HepG2 (cell line): ENCODE measurements around the gene RFFL. TPM values are rescaled to one million over a fixed set of nuclear protein-coding genes. Genes with fewer than 3 reads are reported as not detected.

Experiments
- AKNA ChIP-seq: sonication (generic); formaldehyde crosslinking; IDR thresholded peaks from 2 replicates; pipeline ENCODE4 v1.4.0; 2020; ENCODE audit warnings: missing genetic modification reagents, borderline replicate concordance
- ELF1 ChIP-seq: sonication (generic); formaldehyde crosslinking; IDR thresholded peaks from 2 replicates; pipeline ENCODE4 v1.4.0; 2020; ENCODE audit warnings: missing genetic modification reagents
- ELK4 ChIP-seq: sonication (generic); formaldehyde crosslinking; IDR thresholded peaks from 2 replicates; pipeline ENCODE4 v1.9.0; 2021; ENCODE audit warnings: missing genetic modification reagents, borderline replicate concordance
- GZF1 ChIP-seq: sonication (generic); formaldehyde crosslinking; IDR thresholded peaks from 2 replicates; pipeline ENCODE4 v1.5.1; 2020; ENCODE audit warnings: mild to moderate bottlenecking, missing genetic modification reagents
- HOXA5 ChIP-seq: sonication (generic); formaldehyde crosslinking; IDR thresholded peaks from 2 replicates; pipeline ENCODE4 v1.4.0; 2020; ENCODE audit warnings: missing genetic modification reagents
- JDP2 ChIP-seq: sonication (generic); formaldehyde crosslinking; IDR thresholded peaks from 2 replicates; pipeline ENCODE4 v1.8.1; 2022; ENCODE audit warnings: missing genetic modification reagents, borderline replicate concordance
- KAT2B ChIP-seq: fragments of 150-350 bp; IDR thresholded peaks from 2 replicates; pipeline ENCODE4 v1.6.1; 2014; ENCODE audit warnings: low read depth, low read length, borderline replicate concordance
- NFIC ChIP-seq: IDR thresholded peaks from 2 replicates; pipeline ENCODE4 v1.6.1; 2012; ENCODE audit warnings: mild to moderate bottlenecking, low read length, inconsistent platforms
- ONECUT2 ChIP-seq: sonication (generic); formaldehyde crosslinking; IDR thresholded peaks from 2 replicates; pipeline ENCODE4 v1.4.0; 2020; ENCODE audit warnings: missing genetic modification reagents
- PATZ1 ChIP-seq: sonication (generic); formaldehyde crosslinking; IDR thresholded peaks from 2 replicates; pipeline ENCODE4 v1.4.0; 2020; ENCODE audit warnings: missing genetic modification reagents
- PITX1 ChIP-seq: sonication (generic); formaldehyde crosslinking; IDR thresholded peaks from 2 replicates; pipeline ENCODE4 v1.5.1; 2020; ENCODE audit warnings: mild to moderate bottlenecking, missing genetic modification reagents
- POLR2A ChIP-seq, 2 experiments: IDR thresholded peaks; 2 replicates each; pipeline ENCODE4 v1.6.1; 2011; ENCODE audit warnings: low read depth in 2 of 2, low read length in 2 of 2, mild to moderate bottlenecking in 1 of 2, moderate library complexity in 1 of 2; ENCODE audit not compliant: insufficient read depth in 1 of 2
- SMAD9 ChIP-seq: sonication (generic); formaldehyde crosslinking; IDR thresholded peaks from 2 replicates; pipeline ENCODE4 v1.5.1; 2020; ENCODE audit warnings: mild to moderate bottlenecking, missing genetic modification reagents
- ZBTB7B ChIP-seq: sonication (generic); formaldehyde crosslinking; IDR thresholded peaks from 2 replicates; pipeline ENCODE4 v1.4.0; 2020; ENCODE audit warnings: missing genetic modification reagents
- ZNF275 ChIP-seq: sonication (generic); formaldehyde crosslinking; IDR thresholded peaks from 2 replicates; pipeline ENCODE4 v1.8.0; 2022; ENCODE audit warnings: missing genetic modification reagents, mild to moderate bottlenecking, inconsistent platforms, borderline replicate concordance
- ZNF598 ChIP-seq: sonication (generic); formaldehyde crosslinking; IDR thresholded peaks from 2 replicates; pipeline ENCODE4 v1.5.1; 2020; ENCODE audit warnings: mild to moderate bottlenecking, missing genetic modification reagents, borderline replicate concordance
- ZNF615 ChIP-seq: sonication (generic); formaldehyde crosslinking; IDR thresholded peaks from 2 replicates; pipeline ENCODE4 v1.5.0; 2020; ENCODE audit warnings: mild to moderate bottlenecking, missing genetic modification reagents, borderline replicate concordance
- ZNF704 ChIP-seq: sonication (generic); formaldehyde crosslinking; IDR thresholded peaks from 2 replicates; pipeline ENCODE4 v1.8.1; 2023; ENCODE audit warnings: mild to moderate bottlenecking, inconsistent platforms, moderate library complexity, missing genetic modification reagents, borderline replicate concordance
- polyA plus RNA-seq, 8 experiments: library from polyadenylated mRNA; depleted of rRNA in 3 of 8; stranded (reverse) in 7 of 8; unstranded in 1 of 8; fragments of >200 nt; fragmentation: Illumina TruSeq in 4 of 8; extraction: Trizol in 4 of 8; gene quantifications; 2 replicates each; pipeline versions ENCODE4 v1.2.1 to v1.2.3, GENCODE V29; 2011 to 2016; ENCODE audit warnings: low read depth in 4 of 8, missing spikeins in 1 of 8, mixed read lengths in 1 of 8; ENCODE audit not compliant: insufficient read depth in 1 of 8
- total RNA-seq, 5 experiments: library from RNA; depleted of rRNA; stranded (reverse); fragments of >200 nt; fragmentation: Illumina TruSeq; extraction: Trizol; gene quantifications; 2 replicates each; pipeline ENCODE4 v1.2.3, GENCODE V29; 2016; ENCODE audit warnings: low read depth in 1 of 5

The RFFL gene
- total and polyA plus RNA-seq, 2 of the 13 experiments (the other 11 are each of a cell fraction or from before 2014, with no cell fraction given), result 24.3 to 48.6 TPM

- TF ChIP-seq ELF1 (CRISPR knock-in tag), result peak; percentile 12; the same call in 1 of the 2 replicates
- TF ChIP-seq ZNF704 (CRISPR knock-in tag), result 0 out of 2 replicates have a peak, but pooled peaks have one; percentile 33
- TF ChIP-seq ELK4, result no peak
- TF ChIP-seq GZF1 (CRISPR knock-in tag), result no peak
- no peak for TF ChIP-seq KAT2B
- no peak for TF ChIP-seq AKNA (CRISPR knock-in tag)
- TF ChIP-seq JDP2 (CRISPR knock-in tag), result no peak
- no peak for TF ChIP-seq PATZ1 (CRISPR knock-in tag)
- TF ChIP-seq ZBTB7B, result peak; percentile 38
- 0 out of 4 replicates have a peak, but pooled peaks of 1 of the 2 experiments have one; percentile 4 for TF ChIP-seq POLR2A (IDR thresholded peaks at IDR 0.05; ENCODE audit: insufficient read depth in 1 of 2, low read depth in 2 of 2, low read length in 2 of 2)
- no peak for TF ChIP-seq ZNF275 (CRISPR knock-in tag)
- no peak for TF ChIP-seq SMAD9
- TF ChIP-seq ZNF615 (CRISPR knock-in tag), result no peak
- no peak for TF ChIP-seq ZNF598 (CRISPR knock-in tag)
- TF ChIP-seq HOXA5 (CRISPR knock-in tag), result 0 out of 2 replicates have a peak, but pooled peaks have one; percentile 10
- no peak for TF ChIP-seq NFIC
- no peak; the same call in 1 of the 2 replicates for TF ChIP-seq PITX1 (CRISPR knock-in tag)
- TF ChIP-seq ONECUT2 (CRISPR knock-in tag), result no peak
Measured at GRCh38 chr17:35088356-35088880, 24.9 kb upstream of the RFFL start (continued).
